NCI-H1436 (cell line): ENCODE measurements around the gene NTN4.
"Not testable (repeated sequence)": the region's sequence is repeated elsewhere in the genome, so short reads cannot be mapped to it uniquely, and the experiment has no call there.

ENCODE experiments used
- DNase-seq: peaks from one replicate; lab custom pipeline; 2025; lab: John Stamatoyannopoulos, UW

The NTN4 gene

DNA sequence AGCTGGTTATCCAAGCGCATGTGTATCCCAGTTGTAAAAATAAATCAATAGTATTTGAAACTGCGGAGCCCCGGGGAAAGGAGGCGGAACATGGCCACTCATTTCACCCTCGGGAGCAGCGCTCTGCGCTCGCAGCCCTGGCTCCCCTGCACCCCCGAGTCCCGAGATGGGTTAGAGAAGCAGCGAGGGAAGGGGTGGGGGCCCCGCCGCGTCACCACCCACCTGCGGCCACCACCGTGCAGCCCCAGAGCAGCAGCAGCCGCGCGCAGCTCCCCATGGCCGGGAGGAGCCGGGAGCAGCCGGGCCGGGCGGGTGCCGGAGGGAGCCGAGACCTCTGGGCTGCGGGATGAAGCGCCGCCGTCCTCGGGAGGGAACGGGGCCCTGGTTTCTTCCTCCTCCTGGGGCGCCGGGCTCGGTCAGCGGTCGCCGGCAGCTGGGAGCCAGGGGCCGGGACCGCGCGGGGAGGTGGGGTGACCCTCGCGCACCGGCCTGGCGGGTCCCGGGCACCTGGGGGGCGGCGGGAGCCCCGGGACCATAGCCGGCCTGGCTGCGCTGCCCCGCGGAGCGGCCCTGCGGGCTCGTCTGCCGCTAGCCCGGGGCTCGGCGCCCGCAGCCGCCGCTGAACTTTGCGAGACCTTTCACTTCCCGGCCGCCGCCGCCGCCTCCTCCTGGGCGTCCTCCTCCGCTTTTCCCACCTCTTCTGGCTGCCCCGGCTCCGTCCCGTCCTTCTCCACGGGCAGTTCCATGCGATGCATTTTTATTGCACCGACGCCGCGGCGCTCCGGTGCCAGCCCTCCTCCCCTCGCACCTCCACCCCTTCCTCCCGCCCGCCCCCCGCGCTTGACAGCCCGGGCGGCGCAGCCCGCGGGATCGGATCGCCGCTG, at the start of gene NTN4:
Gene NTN4 (minus strand): TSS at position 732 of the 884 bp plus-strand sequence. CDS start 455 bp downstream, at position 277.
- no peak for DNase-seq

DNA sequence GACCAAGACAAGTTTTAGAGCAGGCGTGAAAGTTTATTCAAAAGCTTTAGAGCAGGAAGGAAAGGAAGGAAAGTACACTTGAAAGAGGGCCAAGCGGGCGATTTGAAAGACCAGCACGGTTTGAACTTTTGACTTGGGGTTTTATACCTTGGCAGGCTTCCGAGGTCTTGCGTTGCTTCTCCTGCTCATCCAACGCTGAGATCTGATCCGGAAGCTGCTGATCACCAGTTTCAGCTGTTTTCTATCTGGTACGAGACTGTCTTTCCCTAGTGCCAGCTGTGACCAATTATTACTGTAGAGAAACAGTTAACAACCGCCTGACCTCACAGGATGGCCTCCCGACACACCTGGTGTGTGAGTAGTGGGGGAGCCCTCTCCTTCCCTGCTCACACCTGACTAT, 47.6 kb upstream of the NTN4 start:
- no peak for DNase-seq

DNA sequence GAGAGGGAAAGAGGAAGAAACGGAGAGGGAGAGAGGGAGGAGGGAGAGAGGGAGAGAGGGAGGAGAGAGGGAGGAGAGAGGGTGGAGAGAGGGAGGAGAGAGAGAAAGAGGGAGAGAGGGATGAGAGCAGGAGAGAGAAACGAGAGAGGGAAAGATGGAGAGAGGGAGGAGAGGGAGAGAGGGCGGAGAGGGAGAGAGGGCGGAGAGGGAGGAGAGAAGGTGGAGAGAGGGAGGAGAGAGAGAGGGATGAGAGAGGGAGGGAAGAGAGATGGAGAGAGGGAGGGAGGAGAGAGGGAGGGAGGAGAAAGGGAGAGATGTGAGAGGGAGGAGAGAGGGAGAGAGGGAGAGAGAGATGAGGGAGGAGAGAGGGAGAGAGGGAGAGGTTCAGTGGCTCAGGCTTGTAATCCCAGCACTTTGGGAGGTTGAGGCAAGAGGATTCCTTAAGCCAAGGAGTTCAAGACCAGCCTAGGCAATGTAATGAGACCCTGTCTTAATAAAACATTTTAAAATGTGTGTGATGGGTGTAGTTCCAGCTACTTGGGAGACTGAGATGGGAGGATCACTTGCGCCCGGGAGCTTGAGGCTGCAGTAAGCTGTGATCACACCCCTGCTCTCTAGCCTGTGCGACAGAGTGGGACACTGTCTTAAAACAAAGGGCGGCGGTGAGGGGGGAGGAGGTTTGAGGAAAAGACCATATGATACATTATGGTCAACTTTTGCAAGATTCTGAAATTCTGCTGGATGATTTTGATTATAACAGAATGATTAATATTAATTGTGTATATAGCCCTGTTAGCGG, 46.9 kb upstream of the NTN4 start:
- DNase-seq: no peak

DNA sequence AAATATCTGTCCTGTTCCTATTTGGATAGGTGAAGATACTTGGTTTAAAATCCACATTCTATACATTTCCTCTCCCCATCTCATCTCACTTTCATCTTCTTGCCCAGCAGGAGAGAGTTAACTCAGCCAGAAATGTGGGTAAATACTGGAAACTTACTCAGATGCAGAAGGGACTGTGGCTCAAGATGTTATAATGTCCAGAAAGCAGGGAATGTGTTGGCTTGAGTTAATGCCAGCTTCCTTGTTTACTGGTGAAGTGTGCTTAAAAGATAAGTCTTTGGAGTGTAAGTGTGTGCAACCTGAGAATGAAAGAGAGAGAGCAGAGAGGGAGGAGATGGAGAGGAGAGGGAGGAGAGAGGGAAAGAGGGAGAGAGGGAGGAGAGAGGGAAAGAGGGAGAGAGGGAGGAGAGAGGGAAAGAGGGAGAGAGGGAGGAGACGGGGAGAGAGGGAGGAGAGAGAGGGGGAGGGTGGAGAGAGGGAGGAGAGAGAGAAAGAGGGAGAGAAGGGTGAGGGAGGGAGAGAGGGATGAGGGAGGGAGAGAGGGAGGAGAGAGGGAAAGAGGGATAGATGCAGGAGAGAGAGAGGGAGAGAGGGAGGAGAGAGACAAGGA, 46.2 kb upstream of the NTN4 start:
- no peak for DNase-seq

DNA sequence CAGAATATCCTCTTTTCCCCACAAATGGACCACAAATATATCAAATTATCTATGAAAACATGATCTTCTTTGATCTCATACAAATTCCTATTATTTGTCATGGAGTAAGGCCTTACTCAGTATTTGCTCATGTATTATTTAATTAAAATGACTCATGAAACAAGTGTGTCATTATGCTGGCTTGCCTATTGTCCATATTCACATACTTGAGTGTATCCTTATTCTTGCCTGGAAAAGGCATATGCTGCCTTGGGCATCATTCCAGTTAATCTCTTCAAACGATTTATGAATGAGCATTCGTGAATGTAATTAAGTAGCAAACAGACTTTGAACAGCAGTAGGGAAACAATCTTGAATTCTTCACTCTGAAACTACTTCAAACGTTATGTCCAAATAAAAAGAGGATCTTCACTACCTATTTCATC, 45.6 kb upstream of the NTN4 start:
- no peak for DNase-seq

DNA sequence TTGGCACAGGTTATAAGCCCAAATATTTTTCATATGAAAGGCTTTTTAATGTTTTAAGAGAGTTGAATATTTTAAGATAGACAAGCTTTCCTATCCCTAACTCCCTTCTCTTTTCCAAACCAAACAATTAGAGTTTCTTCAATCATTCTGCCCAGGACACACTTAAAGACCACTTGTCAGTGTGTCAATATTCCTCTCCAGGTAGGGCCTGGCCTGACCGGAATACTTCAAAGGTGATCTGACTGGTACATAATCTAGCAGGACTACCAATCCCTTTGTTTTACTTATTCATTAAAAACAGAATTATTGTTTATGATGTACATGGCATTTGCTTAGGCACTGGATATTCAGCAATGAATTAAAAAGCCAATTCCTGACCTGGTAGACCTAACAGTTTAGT, 44.0 kb upstream of the NTN4 start:
- no peak for DNase-seq

DNA sequence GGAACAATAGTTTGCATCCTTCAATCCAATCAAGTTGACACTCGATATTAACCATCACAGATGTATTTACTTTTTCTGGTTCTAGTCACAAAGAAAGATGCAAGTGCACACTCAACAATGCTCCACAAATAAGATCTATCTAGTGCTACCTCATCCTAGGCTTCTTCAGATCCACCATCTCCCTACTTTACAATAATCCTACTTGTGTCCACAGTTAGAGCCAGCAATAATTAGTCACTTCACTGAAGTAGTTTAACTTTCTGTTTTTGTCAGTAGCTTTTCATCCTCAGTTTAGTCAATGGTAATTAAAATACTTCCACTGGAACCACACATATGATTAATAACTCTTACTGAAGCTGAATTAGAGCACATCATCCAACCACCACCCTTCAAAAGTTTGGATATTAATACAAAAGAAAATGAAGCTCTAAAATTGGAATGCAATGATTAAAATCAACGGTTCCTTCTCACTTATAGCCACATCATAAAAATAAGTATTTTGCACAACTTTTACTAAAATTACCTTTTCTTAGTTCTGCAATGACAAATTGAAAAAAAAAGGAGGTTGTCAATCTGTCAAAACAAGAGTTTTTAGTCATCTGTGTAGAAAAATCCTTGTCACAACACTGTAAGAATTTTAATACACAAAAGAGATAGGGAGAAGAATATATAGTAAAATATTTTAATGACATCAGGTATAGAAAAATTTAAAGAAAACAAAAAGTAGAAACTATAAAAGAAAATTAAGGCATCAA, 39.9 kb upstream of the NTN4 start:
- DNase-seq: no peak

DNA sequence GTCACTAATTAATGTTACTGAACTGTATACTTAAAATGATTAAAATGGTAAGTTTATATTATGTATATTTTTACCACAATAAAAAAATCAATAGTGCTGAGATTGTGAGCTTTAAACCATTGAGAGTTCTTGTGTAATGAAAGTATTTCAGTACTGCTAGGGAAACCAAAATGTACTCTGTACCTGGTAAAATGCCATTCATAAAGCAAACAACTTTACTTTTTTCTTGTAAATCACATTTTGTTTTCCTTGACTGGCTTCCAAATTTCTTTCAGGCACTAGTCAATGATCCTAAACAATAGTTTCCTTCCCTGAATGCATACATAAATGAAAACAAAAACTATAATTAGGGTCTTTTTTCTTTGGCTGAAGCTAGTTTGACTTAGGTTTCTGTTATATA, 38.8 kb upstream of the NTN4 start:
- no peak for DNase-seq

DNA sequence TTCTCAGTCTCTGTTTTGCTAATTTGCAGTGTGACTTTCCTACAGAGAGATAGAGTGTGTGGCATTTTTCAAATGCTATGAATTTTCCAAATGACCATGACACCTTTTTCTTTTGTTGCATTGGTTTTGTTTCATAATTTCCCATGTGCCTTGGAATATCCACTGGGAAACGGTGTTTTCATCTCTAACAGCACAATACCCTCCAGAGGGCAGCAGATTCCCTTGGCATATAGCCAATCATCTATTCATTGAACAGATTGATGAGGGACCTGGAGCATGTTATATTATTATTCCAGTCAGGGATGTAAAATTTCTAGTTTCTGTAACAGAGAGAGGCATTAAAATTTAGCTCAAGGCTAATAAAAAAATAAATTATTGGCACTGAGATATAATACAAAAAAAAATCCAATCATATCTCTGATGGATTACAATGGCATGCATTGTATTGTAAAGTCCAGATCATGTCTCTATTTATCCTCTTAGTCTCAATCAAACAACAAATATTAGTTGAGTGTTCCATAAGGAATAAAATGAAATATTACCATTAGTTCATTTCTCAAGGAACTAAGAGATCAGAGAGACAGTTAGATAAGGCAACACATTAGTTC, 29.6 kb upstream of the NTN4 start:
- DNase-seq: peak; percentile 51

DNA sequence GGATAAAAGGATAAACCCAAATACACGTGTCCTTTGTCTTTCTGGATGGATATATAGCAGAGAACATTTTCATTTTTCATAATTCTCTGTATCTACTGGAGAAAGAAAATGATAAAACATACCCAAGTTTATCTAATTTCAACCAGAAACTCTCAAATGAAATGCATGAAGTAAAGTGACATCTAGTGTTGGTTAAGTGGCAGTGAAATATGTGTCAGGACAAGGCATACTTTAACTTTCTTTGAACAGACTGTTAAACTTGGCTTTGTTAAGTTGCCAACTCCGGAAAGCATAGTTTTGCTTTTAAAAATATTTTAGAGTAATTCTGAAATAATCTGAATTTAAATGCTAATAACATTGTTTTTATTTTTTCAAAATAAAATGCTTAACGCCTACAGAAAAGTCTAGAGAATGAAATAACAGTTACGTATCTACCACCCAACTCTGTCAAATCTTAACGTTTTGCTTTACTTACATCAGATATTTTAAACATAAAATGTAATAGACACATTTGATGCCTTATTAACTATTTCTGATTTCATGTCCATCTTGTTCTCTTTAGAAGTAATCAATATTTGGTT, 25.2 kb upstream of the NTN4 start:
- no peak for DNase-seq

DNA sequence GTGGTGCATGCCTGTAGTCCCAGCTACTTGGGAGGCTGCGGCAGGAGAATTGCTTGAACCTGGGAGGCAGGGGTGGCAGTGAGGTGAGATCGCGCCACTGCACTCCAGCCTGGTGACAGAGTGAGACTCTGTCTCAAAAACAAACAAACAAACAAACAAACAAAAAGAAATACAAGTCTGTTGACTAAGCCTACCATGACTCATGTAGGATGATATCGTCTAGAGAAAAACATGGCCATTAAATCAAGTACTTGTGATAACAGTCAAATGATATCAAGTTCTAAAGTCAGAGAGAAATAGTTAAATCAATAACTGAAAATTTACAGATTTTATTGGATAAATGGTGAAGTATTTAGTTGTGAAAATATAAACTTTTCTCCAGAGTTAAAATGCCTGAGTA, 21.6 kb upstream of the NTN4 start:
- not testable (repeated sequence) for DNase-seq

DNA sequence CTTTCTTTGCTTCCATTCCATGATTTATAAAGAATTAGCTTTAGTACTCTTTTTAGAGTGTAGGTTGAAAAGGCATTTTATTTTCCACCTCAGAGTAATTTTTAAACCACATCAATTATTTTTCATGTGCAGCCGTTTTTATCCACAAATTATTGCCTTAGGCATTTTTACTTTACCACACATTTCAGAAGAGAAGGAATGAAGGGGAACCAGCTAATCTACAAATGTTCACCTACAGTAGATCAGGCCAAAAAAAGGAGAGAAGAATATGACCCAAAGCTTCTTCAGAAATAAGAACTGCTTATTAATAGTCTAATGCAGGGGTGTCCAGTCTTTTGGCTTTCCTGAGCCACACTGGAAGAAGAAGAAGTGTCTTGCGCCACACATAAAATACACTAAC, 19.8 kb upstream of the NTN4 start:
- no peak for DNase-seq

DNA sequence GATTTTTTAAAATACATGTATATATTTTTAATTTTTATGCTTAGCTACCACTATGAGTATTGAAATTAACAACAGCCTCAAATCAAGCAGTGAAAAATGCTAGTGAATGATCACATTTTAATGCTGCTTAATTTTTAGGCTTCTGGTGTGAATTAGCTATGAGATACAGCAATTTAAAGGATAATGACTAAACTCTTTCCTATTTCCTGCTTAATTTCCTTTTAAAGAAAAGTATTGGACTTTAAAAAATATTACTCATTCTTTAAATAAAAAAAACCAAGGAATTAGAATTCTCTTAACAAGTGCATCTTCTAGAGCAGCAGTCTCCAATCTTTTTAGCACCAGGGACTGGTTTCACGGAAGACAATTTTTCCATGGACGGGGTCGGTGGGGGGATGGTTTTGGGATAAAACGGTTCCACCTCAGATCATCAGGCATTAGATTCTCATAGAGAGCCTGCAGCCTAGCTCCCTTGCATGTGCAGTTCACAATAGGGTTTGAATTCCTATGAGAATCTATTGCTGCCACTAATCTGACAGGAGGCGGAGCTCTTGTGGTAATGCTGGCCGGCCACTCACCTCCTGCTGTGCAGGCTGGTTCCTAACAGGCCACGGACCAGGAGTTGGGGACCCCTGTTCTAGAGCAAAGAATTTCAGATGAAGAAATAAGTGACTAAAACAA, 18.6 kb upstream of the NTN4 start:
- no peak for DNase-seq

DNA sequence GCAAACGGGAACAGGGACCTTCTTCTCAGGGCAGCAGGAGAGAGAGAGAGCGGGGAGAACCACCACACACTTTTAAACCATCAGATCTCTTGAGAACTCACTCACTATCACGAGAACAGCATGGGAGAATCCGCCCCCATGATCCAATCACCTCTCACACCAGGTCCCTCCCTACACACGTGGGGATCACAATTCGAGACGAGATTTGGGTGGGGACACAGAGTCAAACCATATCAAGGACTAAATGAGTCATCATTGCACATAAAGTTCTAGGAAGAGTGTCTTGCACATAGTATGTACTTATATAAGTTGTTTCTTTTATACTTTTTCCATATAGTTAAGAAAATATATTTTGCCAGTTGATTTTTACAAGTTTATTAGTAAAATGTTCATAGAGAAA, 17.6 kb upstream of the NTN4 start:
- DNase-seq: no peak

DNA sequence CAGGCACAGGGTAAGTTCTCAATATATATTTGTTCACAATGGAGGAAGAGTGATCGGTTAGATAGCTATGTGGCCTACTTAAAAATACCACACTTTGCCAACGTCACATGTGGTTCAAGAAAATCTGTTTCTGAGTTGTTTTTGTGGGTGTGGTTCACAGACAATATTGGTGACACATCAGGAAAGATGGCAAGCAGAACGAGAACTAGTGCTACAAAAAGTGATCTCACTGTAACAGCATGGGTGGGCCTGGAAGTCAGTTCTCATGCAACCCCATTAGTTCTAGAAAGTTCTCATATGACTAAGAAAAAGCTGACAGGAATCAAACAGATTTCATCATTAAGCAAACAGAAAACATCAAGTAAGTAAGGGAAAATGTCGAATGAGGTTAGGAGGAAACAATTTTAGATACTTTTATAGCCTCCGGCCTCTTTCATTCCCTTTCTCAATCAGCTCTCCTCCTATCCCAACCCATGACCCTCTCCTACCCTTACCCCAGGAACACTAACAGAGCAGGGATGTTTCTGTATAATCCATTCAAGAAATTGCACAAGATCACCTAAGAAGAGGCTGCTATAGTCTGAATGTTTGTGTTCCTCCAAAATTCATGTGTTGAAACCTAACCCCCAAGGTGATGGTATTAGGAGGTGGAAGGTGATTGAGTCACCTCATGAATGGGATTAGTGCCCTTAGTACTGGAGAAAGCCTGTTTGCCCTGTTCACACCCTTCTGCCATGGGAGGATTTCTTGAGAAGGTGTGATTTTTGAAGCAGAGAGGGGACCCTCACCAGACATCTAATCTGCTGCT, 15.5 kb upstream of the NTN4 start:
- no peak for DNase-seq

DNA sequence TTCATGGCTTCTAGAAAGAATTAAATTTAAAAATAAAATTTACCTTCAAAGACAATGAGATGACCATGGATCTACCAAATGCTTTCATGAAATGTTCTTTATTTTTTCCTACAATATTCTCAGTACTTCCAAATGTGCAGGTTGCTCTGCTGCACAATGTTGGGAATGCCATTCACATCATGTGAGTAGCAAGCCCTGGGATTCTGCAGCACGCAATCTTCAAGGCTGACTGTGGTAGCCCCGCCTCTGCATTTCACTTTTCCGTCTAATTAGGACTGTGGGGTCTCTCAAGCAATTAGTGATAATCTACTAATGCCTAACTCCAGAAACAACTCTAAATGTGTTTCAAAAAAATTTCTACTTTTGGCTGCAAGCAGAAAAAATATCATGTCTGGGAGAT, 13.7 kb upstream of the NTN4 start:
- DNase-seq: no peak

DNA sequence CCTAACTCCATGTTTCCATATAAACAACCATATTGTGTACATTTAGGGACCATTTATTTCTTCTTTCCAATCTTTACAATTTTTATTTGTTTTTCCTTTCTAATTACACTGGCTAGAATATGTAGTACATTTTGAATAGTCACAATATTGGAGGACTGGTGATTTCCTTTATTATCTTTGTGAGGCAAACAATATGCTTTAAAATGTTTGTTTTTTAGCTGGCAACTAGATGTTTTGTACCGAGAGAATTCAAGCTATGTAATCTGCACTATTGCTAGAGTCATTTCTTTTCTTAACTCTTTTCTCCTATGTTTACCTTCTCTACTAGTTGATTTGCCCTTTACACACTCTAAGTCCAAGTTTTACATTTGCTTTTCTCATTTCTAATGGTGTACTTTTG, 13.3 kb upstream of the NTN4 start:
- DNase-seq: no peak

DNA sequence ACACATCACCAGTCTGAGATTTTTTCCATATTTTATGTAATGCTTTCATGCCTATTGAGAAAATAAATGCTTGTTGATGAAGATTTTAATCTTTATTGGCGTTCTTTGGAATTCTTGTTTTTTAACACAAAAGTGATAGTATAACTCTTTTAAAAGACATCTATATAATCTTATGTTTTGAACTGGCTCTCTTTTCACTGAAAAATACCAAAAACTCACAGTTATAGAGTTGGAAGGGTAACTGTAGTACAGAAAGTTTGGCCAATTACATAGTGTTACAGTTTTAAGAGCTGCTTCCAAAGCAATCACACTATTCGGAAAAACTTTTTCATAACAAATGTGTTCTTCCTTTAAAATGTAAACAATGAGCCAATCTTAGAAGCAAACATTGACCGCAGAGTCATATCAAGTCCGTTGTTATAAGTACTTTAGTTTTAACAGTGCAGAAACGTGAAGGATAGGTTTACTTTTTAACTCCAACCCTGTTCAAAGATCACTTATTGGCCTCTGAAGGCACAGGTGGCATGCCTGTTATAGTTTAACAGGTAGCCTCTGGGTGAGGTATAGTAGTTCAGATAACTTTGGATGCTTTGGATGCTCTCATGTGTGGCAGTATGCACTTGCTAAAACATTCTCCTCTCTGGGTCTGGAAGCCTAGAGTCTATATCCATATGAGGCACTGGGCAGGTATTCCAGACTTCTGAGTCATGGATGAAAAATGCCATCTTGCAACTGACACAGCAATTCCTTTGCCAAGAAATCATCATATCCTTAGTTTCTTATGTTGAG, 12.1 kb upstream of the NTN4 start:
- DNase-seq: no peak

DNA sequence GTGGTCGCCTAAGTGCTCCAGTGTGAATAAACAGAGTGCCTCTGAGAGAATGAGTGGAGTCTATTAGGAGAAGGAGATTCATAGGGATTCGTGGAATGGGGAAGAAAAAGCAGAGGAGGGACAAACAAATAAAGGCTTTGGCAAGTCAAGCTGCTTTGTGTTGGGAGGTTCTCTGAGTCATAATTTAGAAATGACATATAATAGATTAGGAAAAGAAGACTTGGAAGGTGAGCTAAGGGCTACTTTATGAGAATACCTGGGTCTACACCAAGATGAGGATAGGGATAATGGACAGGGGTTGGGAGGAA, 6.4 kb upstream of the NTN4 start:
- DNase-seq: no peak
